Pulmonary artery endothelial cell (primary cell): ENCODE results near the gene EXOC5. TPM values are rescaled to one million over a fixed set of nuclear protein-coding genes. Genes with fewer than 3 reads are reported as not detected.
"Not testable (repeated sequence)": the region's sequence is repeated elsewhere in the genome, so short reads cannot be mapped to it uniquely, and the experiment has no call there.

Experiments
- DNase-seq: peaks from one replicate; pipeline ENCODE4 v3.0.0-alpha.2; 2011; ENCODE audit warnings: low read depth, low spot score
- total RNA-seq: library from RNA; depleted of rRNA; stranded (reverse); fragments of >200 nt; gene quantifications from 2 replicates; pipeline ENCODE4 v1.2.3, GENCODE V29; 2014

Gene EXOC5
- total RNA-seq, 1 donor from 2014 or later = 69.6 TPM

GRCh38 chr14:57259672-57260071 is 9.0 kb downstream of the EXOC5 start:
- DNase-seq = no peak

- not testable (repeated sequence) for DNase-seq
These were observed 10.5 kb downstream of the EXOC5 start for GRCh38 chr14:57258221-57258620.

- DNase-seq = no peak
These were observed 13.8 kb downstream of the EXOC5 start for GRCh38 chr14:57254884-57255283.

- no peak for DNase-seq
These were observed 21.6 kb downstream of the EXOC5 start for GRCh38 chr14:57246933-57247657.

- DNase-seq = no peak
These were observed 22.8 kb downstream of the EXOC5 start for GRCh38 chr14:57245941-57246340.

GRCh38 chr14:57244106-57244505 is 24.6 kb downstream of the EXOC5 start:
- no peak for DNase-seq

- no peak for DNase-seq
These were observed 25.4 kb downstream of the EXOC5 start for GRCh38 chr14:57243320-57243719.

- not testable (repeated sequence) for DNase-seq
These were observed 28.6 kb downstream of the EXOC5 start for GRCh38 chr14:57240115-57240514.

- DNase-seq = no peak
These were observed 36.7 kb downstream of the EXOC5 start for GRCh38 chr14:57232006-57232405.

- not testable (repeated sequence) for DNase-seq
These were observed 40.4 kb downstream of the EXOC5 start for GRCh38 chr14:57228320-57228719.

- no peak for DNase-seq
These were observed 41.6 kb downstream of the EXOC5 start for GRCh38 chr14:57227083-57227482.

- no peak for DNase-seq
These were observed 46.8 kb downstream of the EXOC5 start for GRCh38 chr14:57221931-57222330.

- no peak for DNase-seq
These were observed 55.8 kb downstream of the EXOC5 start for GRCh38 chr14:57212919-57213318.

- DNase-seq = no peak
These were observed 59.1 kb downstream of the EXOC5 start for GRCh38 chr14:57209561-57209960.

GRCh38 chr14:57205938-57206337 is 62.8 kb downstream of the EXOC5 start:
- DNase-seq = no peak

- DNase-seq = not testable (repeated sequence)
These were observed 66.0 kb downstream of the EXOC5 start for GRCh38 chr14:57202672-57203071.

- DNase-seq = no peak
These were observed 68.8 kb downstream of the EXOC5 start for GRCh38 chr14:57199921-57200320.

GRCh38 chr14:57189070-57189469 is 79.6 kb downstream of the EXOC5 start:
- DNase-seq = no peak

GRCh38 chr14:57182760-57183503 is 85.8 kb downstream of the EXOC5 start:
- no peak for DNase-seq

- no peak for DNase-seq
These were observed 89.4 kb downstream of the EXOC5 start for GRCh38 chr14:57179273-57179672.

- no peak for DNase-seq
These were observed 94.2 kb downstream of the EXOC5 start for GRCh38 chr14:57174466-57174865.

- DNase-seq = no peak
These were observed 96.8 kb downstream of the EXOC5 start for GRCh38 chr14:57171903-57172302.

- DNase-seq = no peak
These were observed 97.3 kb downstream of the EXOC5 start for GRCh38 chr14:57171363-57171762.
